GM18499 (cell line): ENCODE data around the gene GYG1.

Source experiments
- ATAC-seq: cut with Tn5 transposase; IDR thresholded peaks from one replicate; pipeline ENCODE4 v1.9.1; 2021; ENCODE audit warnings: moderate number of reproducible peaks; ENCODE audit not compliant: insufficient read depth, unreplicated experiment

GYG1 gene

DNA sequence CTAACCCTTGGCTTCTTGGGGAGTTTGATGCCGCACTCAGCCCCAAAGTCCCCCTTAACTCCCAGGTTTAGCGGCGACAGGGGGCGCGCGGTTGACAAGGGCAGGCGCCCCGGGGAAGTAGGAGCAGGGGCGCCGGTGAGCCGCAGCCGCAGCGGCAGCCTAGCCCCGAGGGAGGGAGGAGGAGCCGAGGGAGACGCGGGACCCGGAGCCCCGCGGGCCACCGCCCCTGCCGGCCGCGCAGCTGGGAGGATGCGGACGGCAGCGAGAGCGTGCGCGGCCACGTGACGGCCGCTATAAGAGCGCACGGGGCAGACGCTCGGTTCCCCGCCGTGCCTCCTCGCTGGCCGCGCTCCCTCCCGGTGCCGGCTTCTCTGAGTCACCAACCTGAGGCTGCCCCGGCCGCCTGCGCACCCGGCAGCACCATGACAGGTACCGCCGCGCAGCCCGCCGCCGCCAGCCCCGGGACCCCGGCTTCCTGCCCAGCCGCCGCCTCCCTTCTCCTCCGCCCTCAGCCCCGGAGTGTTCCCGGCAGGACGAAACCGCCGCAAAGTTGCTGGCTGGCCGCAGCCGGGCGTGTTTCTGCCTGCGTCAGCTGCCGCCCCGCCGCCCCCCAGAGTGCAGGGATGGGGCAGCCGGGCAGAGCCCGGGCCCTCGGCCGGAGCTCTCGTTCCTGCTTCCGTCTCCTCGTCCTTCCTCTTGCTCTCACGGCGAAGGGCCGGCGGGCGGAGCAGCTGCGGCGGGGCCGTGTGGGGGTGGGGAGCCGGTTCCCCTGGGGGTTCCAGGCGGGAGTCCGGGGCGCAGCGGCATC, at the start of gene GYG1:
GYG1 (plus strand) TSS at position 322 of the 808 bp plus-strand sequence; CDS start at position 423, 101 bp downstream.
- peak; percentile 56 for ATAC-seq

- peak; percentile 97 for ATAC-seq
Measured at GRCh38 chr3:148943506-148944205, 47.7 kb upstream of the GYG1 start.

GRCh38 chr3:148945116-148945515, 46.2 kb upstream of the GYG1 start:
- no peak for ATAC-seq

DNA sequence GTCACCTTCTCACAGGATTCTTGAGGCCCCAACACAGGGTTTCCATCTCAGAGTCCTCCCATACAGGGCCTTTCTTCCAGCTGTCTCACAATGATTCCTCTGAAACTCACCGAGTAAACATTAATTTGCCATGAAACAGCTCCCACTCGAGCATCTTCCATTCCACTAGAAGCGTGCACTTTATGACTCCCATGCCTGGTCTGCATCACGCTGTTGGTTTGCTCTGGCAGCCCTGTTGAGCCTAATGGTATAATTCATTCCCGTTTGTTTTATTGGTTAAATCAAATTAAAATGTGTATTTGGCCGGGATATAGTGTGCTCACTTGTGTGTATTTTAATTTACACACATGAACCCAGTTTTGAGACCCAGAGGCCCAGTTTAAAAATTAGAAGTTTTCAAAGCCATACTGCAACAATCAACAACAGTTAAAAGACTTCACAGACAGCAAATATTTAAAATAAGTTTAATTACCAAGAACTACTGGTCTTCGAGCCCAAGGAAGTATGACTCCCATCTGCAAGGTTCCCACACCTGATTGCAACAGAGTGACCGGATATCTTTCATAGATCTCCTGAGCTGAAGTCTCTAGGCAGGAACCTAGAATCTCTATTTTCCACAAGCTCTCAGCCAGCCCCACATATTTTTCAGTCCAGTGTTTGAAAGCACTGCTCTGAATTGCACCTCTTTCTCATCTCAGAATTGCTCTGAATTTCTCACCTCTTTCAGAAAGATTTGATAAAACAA, 42.3 kb upstream of the GYG1 start:
- ATAC-seq, result no peak

GRCh38 chr3:148950806-148951205, 40.5 kb upstream of the GYG1 start:
- no peak for ATAC-seq

DNA sequence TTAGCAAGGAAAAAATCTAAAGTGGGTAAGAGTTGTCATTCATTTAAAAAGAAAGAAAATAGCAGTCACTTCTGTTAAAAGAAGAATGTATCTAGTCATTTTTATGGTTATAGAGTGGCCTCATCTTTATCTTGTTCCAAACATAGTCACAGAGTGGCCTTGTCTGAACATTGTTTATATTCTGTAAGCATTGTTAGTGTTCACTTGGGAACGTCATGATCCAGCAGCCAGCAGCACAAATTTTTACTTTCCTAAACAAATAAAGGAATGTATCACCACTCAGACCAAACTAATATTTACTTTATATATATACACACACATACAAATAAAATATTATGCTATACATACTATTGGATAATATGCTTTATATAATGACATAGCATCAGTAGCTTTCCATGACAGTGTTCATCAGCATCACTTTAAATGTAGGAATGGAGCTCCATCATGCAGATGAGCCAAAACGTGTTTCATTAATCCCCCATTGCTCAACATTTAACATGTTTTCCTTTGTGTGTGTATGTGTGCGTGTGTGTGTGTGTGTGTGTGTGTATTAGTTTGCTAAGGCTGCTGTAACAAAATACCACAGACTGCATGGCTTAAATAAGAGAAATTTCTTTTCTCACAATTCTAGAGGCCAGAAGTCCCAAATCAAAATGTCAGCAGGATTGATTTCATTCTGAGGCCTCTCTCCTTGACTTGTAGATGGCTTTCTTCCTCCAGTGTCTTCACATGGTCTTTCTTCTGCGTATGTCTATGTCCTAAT, 39.6 kb upstream of the GYG1 start:
- ATAC-seq, result no peak

GRCh38 chr3:148953094-148953493, 38.2 kb upstream of the GYG1 start:
- ATAC-seq, result no peak

DNA sequence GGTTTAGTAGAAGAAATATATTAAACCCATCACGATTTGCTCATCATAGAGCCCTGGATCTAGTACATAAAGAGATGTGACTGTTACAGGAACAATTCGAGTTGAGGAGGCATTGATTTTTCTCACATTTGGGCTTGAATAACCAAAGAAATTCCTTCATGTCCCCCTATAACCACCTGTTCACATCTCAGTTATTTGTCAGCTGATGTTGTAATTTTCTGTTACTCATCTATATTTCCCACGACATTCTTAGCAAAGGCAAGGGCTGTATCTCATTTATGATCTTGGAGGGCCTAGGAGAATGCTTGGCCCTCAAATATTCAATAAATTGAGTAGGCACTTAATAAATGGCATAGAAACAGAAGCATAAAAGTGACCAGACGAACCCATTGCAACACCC, 36.4 kb upstream of the GYG1 start:
- no peak for ATAC-seq

- ATAC-seq, result no peak
Measured at GRCh38 chr3:148955544-148956346, 35.6 kb upstream of the GYG1 start.

DNA sequence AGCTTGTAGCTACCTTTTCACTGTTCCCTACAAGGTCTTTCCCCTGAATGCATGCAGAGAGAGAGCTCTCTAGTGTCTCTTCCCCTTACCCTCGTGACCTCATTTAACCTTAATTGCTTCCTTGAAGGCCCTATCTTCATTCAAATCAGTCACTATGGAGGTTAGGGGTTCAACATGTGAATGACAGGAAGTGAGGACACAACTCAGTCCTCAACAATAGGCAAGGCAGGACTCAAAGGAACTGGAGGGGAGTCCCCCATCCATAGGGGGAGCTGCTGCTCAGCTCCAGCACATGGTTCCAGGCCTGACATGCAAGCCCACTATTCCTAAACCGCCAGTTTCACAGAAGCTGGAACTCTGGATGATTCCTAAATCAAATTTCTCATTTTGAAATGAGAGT, 33.8 kb upstream of the GYG1 start:
- no peak for ATAC-seq

GRCh38 chr3:148958696-148959095, 32.6 kb upstream of the GYG1 start:
- no peak for ATAC-seq

DNA sequence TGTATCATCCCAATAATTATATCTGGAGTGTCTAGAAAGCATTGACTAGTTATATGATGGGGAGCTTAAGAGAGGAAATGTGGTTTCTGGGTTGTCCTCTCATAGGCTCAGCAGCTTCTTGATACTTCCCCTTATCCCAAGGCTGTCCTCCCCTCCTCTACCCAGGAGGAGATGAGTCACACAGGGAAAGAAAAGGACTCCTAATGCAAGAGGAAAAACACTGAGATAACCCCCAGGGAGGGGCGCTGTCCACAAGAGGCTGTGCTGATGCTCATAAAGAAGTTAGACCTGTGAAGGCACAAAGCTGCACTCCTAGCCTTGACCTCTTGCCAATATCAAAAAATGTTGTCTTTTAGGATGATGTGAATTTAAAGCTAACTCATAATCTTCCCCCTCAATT, 28.8 kb upstream of the GYG1 start:
- ATAC-seq, result no peak

DNA sequence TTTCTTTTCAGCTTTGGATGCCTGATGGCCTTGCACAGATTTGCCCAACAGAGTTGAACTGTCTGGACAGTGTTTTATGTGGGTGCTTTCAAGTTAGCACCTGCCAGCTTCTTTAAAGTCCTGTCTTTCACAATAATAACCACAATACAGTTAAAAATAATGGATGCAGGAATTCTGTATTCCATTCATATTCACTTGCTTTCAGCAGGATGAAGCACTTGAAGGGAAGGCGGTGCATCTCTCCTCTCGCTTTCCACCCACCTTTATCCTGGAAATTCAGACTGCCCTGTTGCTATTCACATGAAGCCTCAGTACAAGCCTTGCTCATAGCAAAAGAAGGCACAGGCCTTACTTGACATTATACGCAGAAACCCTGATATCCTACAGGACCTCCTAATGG, 26.5 kb upstream of the GYG1 start:
- ATAC-seq, result no peak

DNA sequence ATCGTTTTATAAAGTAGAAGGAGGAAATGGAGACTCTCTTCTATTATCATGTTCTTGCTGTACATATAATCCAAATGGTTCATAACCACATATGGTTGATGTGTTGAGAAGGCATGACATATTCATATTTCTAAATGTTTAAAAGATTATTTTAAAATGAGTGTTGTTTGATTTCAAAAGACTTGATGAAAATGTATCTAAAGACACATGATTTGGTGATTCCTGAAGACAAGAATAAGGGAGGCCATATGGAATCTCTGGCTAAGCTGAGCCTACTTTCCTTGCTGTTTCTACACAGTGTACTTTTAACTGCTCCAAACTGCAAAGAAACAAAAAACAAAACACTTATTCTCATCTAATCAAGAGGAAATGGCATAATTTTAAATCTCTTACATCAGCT, 23.0 kb upstream of the GYG1 start:
- ATAC-seq, result no peak

GRCh38 chr3:148970271-148970670, 21.1 kb upstream of the GYG1 start:
- ATAC-seq, result no peak

DNA sequence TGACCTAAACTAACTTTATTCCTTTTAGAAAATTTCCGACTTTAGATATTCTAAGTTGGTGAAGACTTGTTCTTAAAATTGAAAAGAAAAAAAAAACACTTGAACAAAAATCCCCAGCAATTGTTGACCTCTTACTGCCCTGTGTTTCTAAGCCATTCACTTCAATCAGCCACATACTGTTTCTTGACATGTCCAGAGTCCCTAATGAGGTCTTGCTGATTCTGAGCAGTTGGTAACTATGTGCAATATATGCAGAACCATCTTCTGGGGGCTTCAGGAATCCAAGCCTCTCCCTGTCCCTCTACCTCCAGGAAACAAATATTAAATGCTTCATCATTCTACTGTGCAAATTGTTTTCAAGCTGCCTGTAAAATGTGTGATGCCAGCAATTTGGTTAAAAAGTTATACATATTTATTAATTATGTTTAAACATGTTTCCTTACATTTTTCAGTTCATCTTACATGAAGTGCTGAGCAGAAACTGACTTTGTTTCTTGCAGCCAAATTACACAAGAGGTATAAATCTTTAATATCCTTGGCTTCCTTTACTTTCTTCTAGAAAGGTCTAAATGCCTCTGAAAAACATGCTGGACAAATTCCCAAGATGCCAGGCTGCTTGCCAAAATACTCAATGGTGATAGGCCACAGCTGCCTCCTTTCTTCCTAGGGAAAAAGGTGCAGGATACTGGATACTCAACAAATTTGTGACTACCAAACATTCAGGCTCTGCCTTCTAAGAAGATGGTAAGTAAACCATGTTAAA, 19.8 kb upstream of the GYG1 start:
- no peak for ATAC-seq

DNA sequence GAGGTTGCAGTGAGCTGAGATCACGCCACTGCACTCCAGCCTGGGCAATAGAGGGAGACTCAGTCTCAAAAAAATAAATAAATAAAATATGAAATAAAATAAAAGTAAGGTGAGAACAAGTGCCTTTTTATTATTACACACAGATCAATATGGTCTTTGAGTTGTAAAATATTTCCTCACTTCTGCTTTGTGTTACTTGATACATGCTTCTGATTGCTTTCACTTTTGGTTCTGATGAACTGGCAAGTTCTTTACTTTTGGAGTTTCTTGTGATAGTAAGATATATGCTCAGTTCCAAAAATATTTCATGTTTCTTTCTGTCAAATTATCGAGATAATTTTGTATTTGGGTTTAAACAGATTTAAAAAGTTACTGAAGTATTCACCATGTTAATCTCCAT, 16.6 kb upstream of the GYG1 start:
- peak; percentile 56 for ATAC-seq

DNA sequence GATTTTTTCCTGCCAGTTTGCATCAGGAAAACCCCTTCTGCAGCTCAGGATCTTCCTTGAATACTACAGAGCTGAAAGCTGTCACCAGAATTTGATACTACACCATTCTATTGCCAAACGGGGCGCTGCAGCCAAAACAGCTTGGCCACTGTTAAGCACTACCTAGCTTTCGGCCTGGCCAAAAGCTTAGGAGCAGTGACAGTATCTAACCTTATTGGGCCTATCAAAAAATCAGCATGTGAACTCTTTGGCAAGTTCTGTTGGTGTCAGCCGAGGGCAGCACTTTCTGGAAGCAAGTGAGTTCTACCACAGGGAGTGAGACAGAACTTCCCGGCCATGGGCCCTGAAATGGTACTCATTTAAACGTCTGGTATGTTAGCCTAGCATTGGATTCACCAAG, 16.1 kb upstream of the GYG1 start:
- no peak for ATAC-seq

GRCh38 chr3:148975696-148976095, 15.6 kb upstream of the GYG1 start:
- no peak for ATAC-seq
